ENCODE results near the gene AGMO. TPM values are rescaled to one million over a fixed set of nuclear protein-coding genes. Genes with fewer than 3 reads are reported as not detected.

AGMO gene
- total RNA-seq, 2 donors from 2014 or later: 1.9 TPM; not detected in 1

GRCh38 chr7:15389073-15389472, 172.7 kb downstream of the AGMO start:
- H3K4me3 ChIP-seq (ENCODE audit: low read length): no peak overlapping the region
- no peak overlapping the region for H3K9ac ChIP-seq (ENCODE audit: extremely low read depth, low read length, poor library complexity, severe bottlenecking)
- DNase-seq: no peak
- peak; percentile 52 for TF ChIP-seq CTCF (conservative IDR thresholded peaks at IDR 0.05)
- no peak overlapping the region for H3K27ac ChIP-seq (ENCODE audit: low read depth, low read length)
- H3K27ac Mint-ChIP-seq: no peak overlapping the region
- peaks cover 7% of the 10 kb centered on the region for H3K4me1 Mint-ChIP-seq
- H3K4me1 ChIP-seq (ENCODE audit: control insufficient read depth, insufficient read depth, low read length): no peaks in the 10 kb centered on the region
- H3K36me3 Mint-ChIP-seq (ENCODE audit: low read depth): no peaks in the 10 kb centered on the region
- no peaks in the 10 kb centered on the region for H3K27me3 ChIP-seq (ENCODE audit: control insufficient read depth, insufficient read depth, low read length, poor library complexity, severe bottlenecking)
- no peak overlapping the region for H3K4me3 Mint-ChIP-seq
- H3K36me3 ChIP-seq (ENCODE audit: control insufficient read depth, insufficient read depth, low read length): no peaks in the 10 kb centered on the region
- 83 to 89% methylated on average over 1 of the region's 1 CpG for WGBS, 2 experiments (ENCODE audit: insufficient coverage in 1 of 2, insufficient read length in 1 of 2)
- H3K9me3 Mint-ChIP-seq: no peaks in the 10 kb centered on the region
- H3K9me3 ChIP-seq (ENCODE audit: control insufficient read depth, low read length): no peaks in the 10 kb centered on the region
- no peaks in the 10 kb centered on the region for H3K27me3 Mint-ChIP-seq (ENCODE audit: insufficient read depth)

GRCh38 chr7:15378494-15379145, 183.2 kb downstream of the AGMO start:
- no peaks in the 10 kb centered on the region for H3K36me3 Mint-ChIP-seq (ENCODE audit: low read depth)
- Histone ChIP-seq H3K4me1 (ENCODE audit: control insufficient read depth, insufficient read depth, low read length) (no peaks in the 10 kb centered on the region), H3K9me3 (ENCODE audit: control insufficient read depth, low read length) (no peaks in the 10 kb centered on the region), H3K9ac (ENCODE audit: extremely low read depth, low read length, poor library complexity, severe bottlenecking) (no peak overlapping the region), H3K36me3 (ENCODE audit: control insufficient read depth, insufficient read depth, low read length) (no peaks in the 10 kb centered on the region), H3K27me3 (ENCODE audit: control insufficient read depth, insufficient read depth, low read length, poor library complexity, severe bottlenecking) (no peaks in the 10 kb centered on the region), H3K27ac (ENCODE audit: low read depth, low read length) (no peak overlapping the region), H3K4me3 (ENCODE audit: low read length) (no peak overlapping the region)
- H3K27ac Mint-ChIP-seq: no peak overlapping the region
- H3K27me3 Mint-ChIP-seq (ENCODE audit: insufficient read depth): no peaks in the 10 kb centered on the region
- DNase-seq: no peak
- WGBS, 2 experiments (ENCODE audit: insufficient coverage in 1 of 2, insufficient read length in 1 of 2): 90 to 93% methylated on average over 2 of the region's 2 CpGs
- no peaks in the 10 kb centered on the region for H3K4me1 Mint-ChIP-seq
- no peak for TF ChIP-seq CTCF (conservative IDR thresholded peaks at IDR 0.05)
- H3K9me3 Mint-ChIP-seq: no peaks in the 10 kb centered on the region
- H3K4me3 Mint-ChIP-seq: no peak overlapping the region

- no peaks in the 10 kb centered on the region for H3K4me1 ChIP-seq (ENCODE audit: control insufficient read depth, insufficient read depth, low read length)
- Mint-ChIP-seq H3K27ac (no peak overlapping the region), H3K4me3 (no peak overlapping the region), H3K27me3 (ENCODE audit: insufficient read depth) (no peaks in the 10 kb centered on the region), H3K4me1 (no peaks in the 10 kb centered on the region), H3K36me3 (ENCODE audit: low read depth) (no peaks in the 10 kb centered on the region), H3K9me3 (no peaks in the 10 kb centered on the region)
- H3K4me3 ChIP-seq (ENCODE audit: low read length): no peak overlapping the region
- 80% methylated on average over 1 of the region's 2 CpGs; no CpG with 5 or more reads in 1 of the 2 experiments for WGBS, 2 experiments (ENCODE audit: insufficient coverage in 1 of 2, insufficient read length in 1 of 2)
- H3K9me3 ChIP-seq (ENCODE audit: control insufficient read depth, low read length): no peaks in the 10 kb centered on the region
- no peak overlapping the region for H3K27ac ChIP-seq (ENCODE audit: low read depth, low read length)
- TF ChIP-seq CTCF (conservative IDR thresholded peaks at IDR 0.05): no peak
- no peaks in the 10 kb centered on the region for H3K36me3 ChIP-seq (ENCODE audit: control insufficient read depth, insufficient read depth, low read length)
- no peak overlapping the region for H3K9ac ChIP-seq (ENCODE audit: extremely low read depth, low read length, poor library complexity, severe bottlenecking)
- H3K27me3 ChIP-seq (ENCODE audit: control insufficient read depth, insufficient read depth, low read length, poor library complexity, severe bottlenecking): no peaks in the 10 kb centered on the region
- DNase-seq: no peak
Observed at GRCh38 chr7:15376600-15376999, 185.2 kb downstream of the AGMO start.

All from endodermal cell (in vitro differentiated cells).